ENCODE data around the gene PUDP.

DNA sequence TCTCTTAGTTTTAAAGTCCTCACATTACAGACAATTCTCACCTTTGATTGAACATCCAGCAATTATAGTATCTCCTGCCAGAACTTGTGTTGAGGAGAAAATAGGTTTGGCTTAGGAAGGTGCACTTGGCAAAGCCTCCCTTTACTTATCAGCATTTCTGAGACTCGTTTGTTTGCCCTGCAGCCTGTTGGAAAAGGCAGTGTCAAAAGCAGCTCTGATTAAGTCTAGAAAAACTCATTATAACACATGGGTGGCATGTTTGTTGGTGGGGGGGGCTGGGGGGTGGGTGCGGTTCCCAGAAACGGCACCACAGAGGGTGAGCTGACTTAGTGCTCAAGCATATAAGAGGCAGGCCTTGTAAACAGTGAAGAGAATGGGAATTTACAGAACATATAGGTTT, 21.7 kb upstream of the PUDP start:
- TF ChIP-seq, protein P1, sequence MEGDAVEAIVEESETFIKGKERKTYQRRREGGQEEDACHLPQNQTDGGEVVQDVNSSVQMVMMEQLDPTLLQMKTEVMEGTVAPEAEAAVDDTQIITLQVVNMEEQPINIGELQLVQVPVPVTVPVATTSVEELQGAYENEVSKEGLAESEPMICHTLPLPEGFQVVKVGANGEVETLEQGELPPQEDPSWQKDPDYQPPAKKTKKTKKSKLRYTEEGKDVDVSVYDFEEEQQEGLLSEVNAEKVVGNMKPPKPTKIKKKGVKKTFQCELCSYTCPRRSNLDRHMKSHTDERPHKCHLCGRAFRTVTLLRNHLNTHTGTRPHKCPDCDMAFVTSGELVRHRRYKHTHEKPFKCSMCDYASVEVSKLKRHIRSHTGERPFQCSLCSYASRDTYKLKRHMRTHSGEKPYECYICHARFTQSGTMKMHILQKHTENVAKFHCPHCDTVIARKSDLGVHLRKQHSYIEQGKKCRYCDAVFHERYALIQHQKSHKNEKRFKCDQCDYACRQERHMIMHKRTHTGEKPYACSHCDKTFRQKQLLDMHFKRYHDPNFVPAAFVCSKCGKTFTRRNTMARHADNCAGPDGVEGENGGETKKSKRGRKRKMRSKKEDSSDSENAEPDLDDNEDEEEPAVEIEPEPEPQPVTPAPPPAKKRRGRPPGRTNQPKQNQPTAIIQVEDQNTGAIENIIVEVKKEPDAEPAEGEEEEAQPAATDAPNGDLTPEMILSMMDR (IDR thresholded peaks at IDR 0.05): no peak
- TF ChIP-seq POLR2A (IDR thresholded peaks at IDR 0.05): no peak

Measured in Peyer's patch (tissue), 4 donors.